ENCODE results near the gene PPP2R2C. TPM values are rescaled to one million over a fixed set of nuclear protein-coding genes. Genes with fewer than 3 reads are reported as not detected.

PPP2R2C gene
- total and polyA plus RNA-seq, 2 experiments from 2014 or later = not detected

DNA sequence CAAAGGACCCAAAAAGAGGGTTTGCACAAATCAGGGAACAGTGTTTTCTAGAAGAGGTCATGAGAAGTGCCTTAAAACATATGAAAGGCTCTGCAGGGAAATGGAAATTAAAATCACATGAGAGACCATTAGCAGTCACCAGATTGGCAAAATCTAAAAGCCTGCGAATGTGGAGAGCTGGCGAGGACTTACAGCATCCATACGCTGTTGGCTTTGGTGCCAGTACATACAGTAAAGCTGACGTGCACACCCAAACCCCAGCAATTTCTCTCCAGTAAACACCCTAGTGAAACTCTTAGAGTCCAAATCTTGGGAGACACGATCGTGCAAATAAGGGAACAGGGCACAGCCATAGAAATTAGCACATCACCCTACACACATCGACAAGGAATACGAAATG lies 25.4 kb upstream of the PPP2R2C start:
- Histone ChIP-seq H3F3A (ENCODE audit: insufficient read depth) (no peaks in the 10 kb centered on the region), H3K27ac (no peak overlapping the region), H3K4me1 (ENCODE audit: insufficient read depth) (no peaks in the 10 kb centered on the region), H3K9me3 (ENCODE audit: low read depth) (no peaks in the 10 kb centered on the region), H2AFZ (no peak overlapping the region), H3K4me3 (no peak overlapping the region), H3K9ac (no peak overlapping the region), H3K27me3 (replicated peaks; ENCODE audit: insufficient read depth) (peaks cover 8% of the 10 kb centered on the region), H4K20me1 (ENCODE audit: insufficient read depth) (no peaks in the 10 kb centered on the region), H3K79me2 (ENCODE audit: insufficient read depth) (no peaks in the 10 kb centered on the region), H3K9me2 (ENCODE audit: insufficient read depth) (no peaks in the 10 kb centered on the region), H3K4me2 (ENCODE audit: unreplicated experiment) (no peak overlapping the region), H3K36me3 (ENCODE audit: low read depth) (no peaks in the 10 kb centered on the region)
- in situ Hi-C loops (cut with MboI) = no loop called here
- DNase-seq = no peak
- WGBS, 2 experiments (ENCODE audit: low coverage in 1 of 2, low lambda C conversion rate in 2 of 2, missing lambda C conversion rate in 2 of 2) = 26 to 28% methylated on average over 8 of the region's 8 CpGs
- TF ChIP-seq EZH2 (IDR thresholded peaks at IDR 0.05; ENCODE audit: insufficient read depth, poor library complexity, severe bottlenecking) = no peak
- TF ChIP-seq EZH2phosphoT487 (IDR thresholded peaks at IDR 0.05; ENCODE audit: insufficient read depth, low read depth) = no peak

DNA sequence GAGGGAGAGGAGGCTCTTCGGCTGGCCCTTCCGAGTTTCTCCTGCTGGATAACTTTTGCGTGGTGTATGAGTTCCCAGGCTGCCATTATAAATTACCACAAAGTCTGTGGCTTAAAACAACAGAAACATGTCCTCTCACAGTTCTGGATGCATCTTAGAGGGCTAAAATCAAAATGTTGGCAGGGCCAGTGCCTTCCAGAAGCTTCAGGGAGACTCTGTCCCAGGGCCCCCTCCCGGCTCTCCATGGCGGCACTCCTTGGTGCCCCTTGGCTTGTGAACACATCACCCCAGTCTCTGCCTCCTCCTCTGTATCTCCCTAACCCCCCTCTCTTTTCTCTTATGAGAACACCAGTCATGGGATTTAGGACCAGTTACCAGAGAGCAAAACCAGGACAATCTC lies 23.3 kb upstream of the PPP2R2C start:
- TF ChIP-seq EZH2phosphoT487 (IDR thresholded peaks at IDR 0.05; ENCODE audit: insufficient read depth, low read depth) (no peak), EZH2 (IDR thresholded peaks at IDR 0.05; ENCODE audit: insufficient read depth, poor library complexity, severe bottlenecking) (no peak)
- Histone ChIP-seq H3K79me2 (ENCODE audit: insufficient read depth) (no peaks in the 10 kb centered on the region), H3K9me3 (ENCODE audit: low read depth) (no peaks in the 10 kb centered on the region), H3K9ac (no peak overlapping the region), H3K9me2 (ENCODE audit: insufficient read depth) (no peaks in the 10 kb centered on the region), H3K36me3 (ENCODE audit: low read depth) (no peaks in the 10 kb centered on the region), H3F3A (ENCODE audit: insufficient read depth) (no peaks in the 10 kb centered on the region), H3K4me3 (no peak overlapping the region), H3K27me3 (replicated peaks; ENCODE audit: insufficient read depth) (peaks cover 8% of the 10 kb centered on the region), H2AFZ (no peak overlapping the region), H3K4me2 (ENCODE audit: unreplicated experiment) (no peak overlapping the region), H3K27ac (no peak overlapping the region), H4K20me1 (ENCODE audit: insufficient read depth) (no peaks in the 10 kb centered on the region), H3K4me1 (ENCODE audit: insufficient read depth) (no peaks in the 10 kb centered on the region)
- WGBS, 2 experiments (ENCODE audit: low coverage in 1 of 2, low lambda C conversion rate in 2 of 2, missing lambda C conversion rate in 2 of 2) = 78 to 81% methylated on average over 5 of the region's 5 CpGs
- DNase-seq = no peak
- in situ Hi-C loops (cut with MboI) = no loop called here

DNA sequence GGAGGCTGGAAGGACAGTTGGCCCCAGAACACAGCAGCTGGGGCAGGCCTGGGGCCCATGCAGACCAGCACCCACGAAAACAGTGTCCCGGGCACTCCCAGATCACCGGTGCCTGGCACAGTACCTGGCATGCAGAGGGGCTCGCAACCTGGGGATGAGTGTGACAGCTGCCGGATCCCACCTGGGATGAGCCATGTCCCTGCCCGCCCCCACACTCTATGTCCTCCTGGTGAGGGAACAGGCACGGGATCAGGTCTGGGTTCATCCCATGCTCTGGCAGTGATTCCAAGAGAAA lies 22.8 kb upstream of the PPP2R2C start:
- Histone ChIP-seq H3F3A (ENCODE audit: insufficient read depth) (no peaks in the 10 kb centered on the region), H3K9me2 (ENCODE audit: insufficient read depth) (no peaks in the 10 kb centered on the region), H3K79me2 (ENCODE audit: insufficient read depth) (no peaks in the 10 kb centered on the region), H3K9ac (no peak overlapping the region), H4K20me1 (ENCODE audit: insufficient read depth) (no peaks in the 10 kb centered on the region), H3K27ac (no peak overlapping the region), H3K36me3 (ENCODE audit: low read depth) (no peaks in the 10 kb centered on the region), H3K9me3 (ENCODE audit: low read depth) (no peaks in the 10 kb centered on the region), H3K4me1 (ENCODE audit: insufficient read depth) (no peaks in the 10 kb centered on the region), H3K4me2 (ENCODE audit: unreplicated experiment) (no peak overlapping the region), H3K27me3 (replicated peaks; ENCODE audit: insufficient read depth) (peaks cover 8% of the 10 kb centered on the region), H2AFZ (no peak overlapping the region), H3K4me3 (no peak overlapping the region)
- in situ Hi-C loops (cut with MboI) = no loop called here
- DNase-seq = no peak
- 65 to 67% methylated on average over 7 of the region's 7 CpGs for WGBS, 2 experiments (ENCODE audit: low coverage in 1 of 2, low lambda C conversion rate in 2 of 2, missing lambda C conversion rate in 2 of 2)
- TF ChIP-seq EZH2 (IDR thresholded peaks at IDR 0.05; ENCODE audit: insufficient read depth, poor library complexity, severe bottlenecking) = no peak
- no peak for TF ChIP-seq EZH2phosphoT487 (IDR thresholded peaks at IDR 0.05; ENCODE audit: insufficient read depth, low read depth)

DNA sequence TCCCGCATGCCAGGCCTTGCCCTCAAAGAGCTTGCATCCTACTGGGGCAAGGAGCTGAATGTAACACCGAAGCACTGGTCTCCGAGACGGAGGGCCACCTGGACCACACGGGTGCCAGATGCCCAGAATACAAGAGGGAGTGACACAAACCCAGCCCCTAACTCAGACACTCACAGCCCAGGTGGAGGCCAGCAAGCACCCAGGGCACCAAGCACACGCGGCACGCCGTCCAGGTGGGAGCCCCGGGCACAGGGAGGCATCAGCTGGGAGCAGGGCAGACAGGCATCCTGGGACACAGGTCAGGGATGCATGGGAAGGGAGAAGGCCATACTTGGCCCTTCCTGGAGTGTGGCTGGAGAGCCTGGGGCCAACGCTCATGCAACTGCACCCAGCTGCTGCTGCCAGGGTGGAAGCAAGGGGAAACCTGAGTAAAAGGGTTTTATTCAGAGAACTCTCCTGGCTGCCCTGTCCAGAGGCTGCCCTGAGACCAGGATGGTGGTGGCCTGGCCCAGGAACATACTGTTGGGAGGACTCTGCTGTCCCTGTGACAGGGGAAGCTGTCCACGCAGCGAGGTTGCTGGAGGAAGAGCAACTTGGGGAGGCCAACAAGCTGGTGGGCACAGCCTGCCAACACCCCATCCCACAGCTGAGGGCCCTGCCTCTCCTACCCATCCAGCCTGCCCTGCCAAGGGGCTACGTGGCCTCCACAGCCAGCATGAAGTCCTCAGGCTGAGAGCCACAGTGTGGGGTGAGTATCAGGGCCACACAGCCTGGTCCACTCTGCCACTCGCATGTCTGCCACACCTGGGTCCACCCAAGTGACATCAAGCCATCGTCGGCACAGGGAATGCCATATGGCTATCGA lies 22.2 kb upstream of the PPP2R2C start:
- no peak overlapping the region for H3K27ac ChIP-seq

More for the DNA sequence above, 22.2 kb upstream of the PPP2R2C start:
- no peaks in the 10 kb centered on the region for H3K4me1 ChIP-seq (ENCODE audit: insufficient read depth)
- TF ChIP-seq EZH2phosphoT487 (IDR thresholded peaks at IDR 0.05; ENCODE audit: insufficient read depth, low read depth) (no peak), EZH2 (IDR thresholded peaks at IDR 0.05; ENCODE audit: insufficient read depth, poor library complexity, severe bottlenecking) (no peak)
- peaks cover 8% of the 10 kb centered on the region for H3K27me3 ChIP-seq (replicated peaks; ENCODE audit: insufficient read depth)
- no peak overlapping the region for H3K4me2 ChIP-seq (ENCODE audit: unreplicated experiment)
- no peaks in the 10 kb centered on the region for H3F3A ChIP-seq (ENCODE audit: insufficient read depth)
- no peaks in the 10 kb centered on the region for H3K9me3 ChIP-seq (ENCODE audit: low read depth)
- no peak overlapping the region for H3K9ac ChIP-seq
- H3K36me3 ChIP-seq (ENCODE audit: low read depth) = no peaks in the 10 kb centered on the region
- no peaks in the 10 kb centered on the region for H4K20me1 ChIP-seq (ENCODE audit: insufficient read depth)
- in situ Hi-C loops (cut with MboI) = no loop called here
- no peaks in the 10 kb centered on the region for H3K9me2 ChIP-seq (ENCODE audit: insufficient read depth)
- H3K79me2 ChIP-seq (ENCODE audit: insufficient read depth) = no peaks in the 10 kb centered on the region
- H2AFZ ChIP-seq = no peak overlapping the region
- H3K4me3 ChIP-seq = no peak overlapping the region
- WGBS, 2 experiments (ENCODE audit: low coverage in 1 of 2, low lambda C conversion rate in 2 of 2, missing lambda C conversion rate in 2 of 2) = 52 to 57% methylated on average over 18 of the region's 18 CpGs
- DNase-seq = no peak
